ENCODE data around the gene ELMO1.

Gene ELMO1

DNA sequence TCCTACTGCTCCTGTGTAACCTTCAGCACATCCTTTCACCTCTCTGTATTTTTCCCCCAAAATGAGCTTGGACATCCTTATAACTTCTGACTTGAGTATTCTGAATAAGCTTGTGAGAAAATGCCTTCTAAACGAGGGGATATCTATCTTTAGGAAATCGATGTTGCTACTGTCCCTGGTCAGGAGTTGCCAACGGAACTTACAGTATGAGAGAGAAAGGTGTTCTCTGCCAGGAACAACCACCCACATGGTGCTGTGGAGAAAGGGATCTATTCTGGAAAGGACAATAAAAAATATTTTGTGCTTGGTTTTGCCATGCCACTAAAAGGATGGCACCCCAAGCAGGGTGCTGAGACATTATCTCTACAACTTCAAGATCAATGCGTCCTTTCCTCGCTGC is 537.8 kb downstream of the ELMO1 start:
- Histone ChIP-seq H3K27ac (ENCODE audit: low read depth, low read length) (no peak overlapping the region), H3K79me2 (ENCODE audit: control insufficient read depth, insufficient read depth, low read length, poor library complexity) (no peaks in the 10 kb centered on the region), H2AK5ac (ENCODE audit: low read length) (no peak overlapping the region), H4K12ac (ENCODE audit: low read depth, low read length) (no peak overlapping the region), H3K27me3 (ENCODE audit: insufficient read depth, low read length) (no peaks in the 10 kb centered on the region), H3K23ac (ENCODE audit: low read length) (no peak overlapping the region), H4K8ac (ENCODE audit: low read depth, low read length) (no peak overlapping the region), H3K9ac (ENCODE audit: low read length) (no peak overlapping the region), H3K4ac (ENCODE audit: low read depth, low read length) (no peak overlapping the region), H3K4me2 (ENCODE audit: low read length) (no peak overlapping the region), H3K9me3 (ENCODE audit: insufficient read depth, low read depth, low read length) (no peaks in the 10 kb centered on the region), H2BK5ac (ENCODE audit: low read depth, low read length, poor library complexity) (no peak overlapping the region), H3K18ac (ENCODE audit: low read length) (no peak overlapping the region), H3K4me1 (ENCODE audit: control insufficient read depth in 1 of 2, insufficient read depth in 2 of 2, low read length in 2 of 2) (peaks cover 4 to 9% of the 10 kb centered on the region in 2 experiments), H2BK120ac (ENCODE audit: insufficient read depth, low read length, poor library complexity) (no peak overlapping the region), H3K36me3 (ENCODE audit: control insufficient read depth in 1 of 2, insufficient read depth in 2 of 2, low read length in 2 of 2) (no peaks in the 10 kb centered on the region), H3K14ac (ENCODE audit: low read length) (no peak overlapping the region), H4K91ac (ENCODE audit: low read depth, low read length) (no peak overlapping the region), H2AFZ (ENCODE audit: insufficient read depth, low read length, poor library complexity) (no peak overlapping the region), H2BK12ac (ENCODE audit: low read length) (no peak overlapping the region), H3K4me3 (ENCODE audit: low read depth, low read length) (no peak overlapping the region), H3K79me1 (ENCODE audit: low read length) (no peaks in the 10 kb centered on the region)
- no peak for DNase-seq
- no CpG with 5 or more reads among the region's 5 CpGs for WGBS (ENCODE audit: extremely low coverage, insufficient coverage, insufficient read length)

DNA sequence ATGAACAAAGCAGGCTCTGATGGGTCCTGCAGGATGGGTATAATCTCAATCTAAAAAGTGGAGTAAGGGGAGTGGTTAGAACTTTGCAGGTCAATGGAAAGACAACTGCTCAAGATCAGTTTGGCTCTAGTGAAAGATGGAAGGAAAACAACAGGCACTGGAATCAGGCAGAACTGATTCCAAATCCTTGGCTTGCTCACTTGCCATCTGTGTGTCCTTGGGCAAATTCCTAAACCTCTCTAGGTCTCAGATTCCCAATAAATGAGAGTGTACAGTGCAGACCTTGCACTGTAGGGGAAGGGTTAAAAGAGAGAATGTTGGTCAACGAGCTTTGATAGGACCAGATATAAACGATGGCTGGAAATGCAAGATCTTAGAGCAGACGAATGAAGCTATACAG is 538.3 kb downstream of the ELMO1 start:
- H3K27ac ChIP-seq (ENCODE audit: low read depth, low read length) = no peak overlapping the region
- no peak overlapping the region for H2BK5ac ChIP-seq (ENCODE audit: low read depth, low read length, poor library complexity)
- H3K14ac ChIP-seq (ENCODE audit: low read length) = no peak overlapping the region
- no peak overlapping the region for H4K12ac ChIP-seq (ENCODE audit: low read depth, low read length)
- no peak overlapping the region for H4K8ac ChIP-seq (ENCODE audit: low read depth, low read length)
- H3K18ac ChIP-seq (ENCODE audit: low read length) = no peak overlapping the region
- H4K91ac ChIP-seq (ENCODE audit: low read depth, low read length) = no peak overlapping the region
- DNase-seq = no peak
- peaks cover 5 to 10% of the 10 kb centered on the region in 2 experiments for H3K4me1 ChIP-seq (ENCODE audit: control insufficient read depth in 1 of 2, insufficient read depth in 2 of 2, low read length in 2 of 2)
- no peaks in the 10 kb centered on the region for H3K79me2 ChIP-seq (ENCODE audit: control insufficient read depth, insufficient read depth, low read length, poor library complexity)
- no peak overlapping the region for H2BK120ac ChIP-seq (ENCODE audit: insufficient read depth, low read length, poor library complexity)
- no peaks in the 10 kb centered on the region for H3K36me3 ChIP-seq (ENCODE audit: control insufficient read depth in 1 of 2, insufficient read depth in 2 of 2, low read length in 2 of 2)
- H3K9ac ChIP-seq (ENCODE audit: low read length) = no peak overlapping the region
- H3K9me3 ChIP-seq (ENCODE audit: insufficient read depth, low read depth, low read length) = no peaks in the 10 kb centered on the region
- H3K4me3 ChIP-seq (ENCODE audit: low read depth, low read length) = no peak overlapping the region
- no CpG with 5 or more reads among the region's 3 CpGs for WGBS (ENCODE audit: extremely low coverage, insufficient coverage, insufficient read length)
- H3K4ac ChIP-seq (ENCODE audit: low read depth, low read length) = no peak overlapping the region
- no peak overlapping the region for H3K23ac ChIP-seq (ENCODE audit: low read length)
- H2AK5ac ChIP-seq (ENCODE audit: low read length) = no peak overlapping the region
- H3K79me1 ChIP-seq (ENCODE audit: low read length) = no peaks in the 10 kb centered on the region
- no peak overlapping the region for H2AFZ ChIP-seq (ENCODE audit: insufficient read depth, low read length, poor library complexity)
- no peak overlapping the region for H3K4me2 ChIP-seq (ENCODE audit: low read length)
- H2BK12ac ChIP-seq (ENCODE audit: low read length) = no peak overlapping the region
- H3K27me3 ChIP-seq (ENCODE audit: insufficient read depth, low read length) = no peaks in the 10 kb centered on the region

DNA sequence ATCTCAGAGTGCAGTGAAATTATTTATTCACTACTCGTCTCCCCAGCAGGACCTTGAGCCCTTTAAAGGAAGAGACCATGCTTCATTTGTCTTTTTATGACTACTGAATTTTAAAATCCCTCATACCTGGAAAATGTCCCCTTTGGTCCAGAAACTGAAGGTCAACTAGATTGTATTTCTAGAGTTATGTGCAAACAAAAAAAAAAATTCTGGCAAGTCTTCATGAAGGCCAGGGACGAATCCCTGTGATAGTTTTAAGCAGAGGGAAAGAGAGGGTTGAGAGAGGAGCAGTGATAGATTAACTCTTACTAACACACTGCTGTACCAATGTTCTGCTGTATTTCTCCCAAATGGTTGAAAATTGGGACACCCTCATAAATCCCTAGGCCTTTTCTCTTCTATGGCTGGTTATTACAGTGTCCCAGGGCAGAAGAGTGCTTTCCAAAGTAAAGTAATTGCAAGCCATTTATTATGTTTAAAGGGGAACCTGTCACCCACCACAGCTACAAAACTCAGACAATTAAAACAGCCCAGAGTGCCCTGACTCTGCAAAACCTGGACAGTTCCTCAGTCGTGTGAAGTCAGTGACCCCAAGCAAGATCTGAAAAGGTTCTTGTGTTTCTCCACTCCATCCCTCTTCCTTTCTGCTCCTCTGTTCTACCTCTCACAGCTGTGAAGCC is 541.6 kb downstream of the ELMO1 start:
- no peak overlapping the region for H4K8ac ChIP-seq (ENCODE audit: low read depth, low read length)
- H3K36me3 ChIP-seq (ENCODE audit: control insufficient read depth in 1 of 2, insufficient read depth in 2 of 2, low read length in 2 of 2) = no peaks in the 10 kb centered on the region
- H3K18ac ChIP-seq (ENCODE audit: low read length) = no peak overlapping the region
- no peaks in the 10 kb centered on the region for H3K79me2 ChIP-seq (ENCODE audit: control insufficient read depth, insufficient read depth, low read length, poor library complexity)
- H3K23ac ChIP-seq (ENCODE audit: low read length) = no peak overlapping the region
- WGBS (ENCODE audit: extremely low coverage, insufficient coverage, insufficient read length) = no CpG with 5 or more reads among the region's 3 CpGs
- H2AK5ac ChIP-seq (ENCODE audit: low read length) = no peak overlapping the region
- H3K4ac ChIP-seq (ENCODE audit: low read depth, low read length) = no peak overlapping the region
- H3K9ac ChIP-seq (ENCODE audit: low read length) = no peak overlapping the region
- H3K14ac ChIP-seq (ENCODE audit: low read length) = no peak overlapping the region
- H2AFZ ChIP-seq (ENCODE audit: insufficient read depth, low read length, poor library complexity) = no peak overlapping the region
- no peak overlapping the region for H3K27ac ChIP-seq (ENCODE audit: low read depth, low read length)
- no peak overlapping the region for H3K4me3 ChIP-seq (ENCODE audit: low read depth, low read length)
- no peaks in the 10 kb centered on the region for H3K9me3 ChIP-seq (ENCODE audit: insufficient read depth, low read depth, low read length)
- H4K91ac ChIP-seq (ENCODE audit: low read depth, low read length) = no peak overlapping the region
- no peak overlapping the region for H2BK120ac ChIP-seq (ENCODE audit: insufficient read depth, low read length, poor library complexity)
- no peak overlapping the region for H2BK5ac ChIP-seq (ENCODE audit: low read depth, low read length, poor library complexity)
- no peak for DNase-seq
- H4K12ac ChIP-seq (ENCODE audit: low read depth, low read length) = no peak overlapping the region
- peaks cover 5 to 12% of the 10 kb centered on the region in 2 experiments for H3K4me1 ChIP-seq (ENCODE audit: control insufficient read depth in 1 of 2, insufficient read depth in 2 of 2, low read length in 2 of 2)
- no peaks in the 10 kb centered on the region for H3K27me3 ChIP-seq (ENCODE audit: insufficient read depth, low read length)
- peaks cover 2% of the 10 kb centered on the region for H3K79me1 ChIP-seq (ENCODE audit: low read length)
- no peak overlapping the region for H2BK12ac ChIP-seq (ENCODE audit: low read length)
- H3K4me2 ChIP-seq (ENCODE audit: low read length) = no peak overlapping the region

DNA sequence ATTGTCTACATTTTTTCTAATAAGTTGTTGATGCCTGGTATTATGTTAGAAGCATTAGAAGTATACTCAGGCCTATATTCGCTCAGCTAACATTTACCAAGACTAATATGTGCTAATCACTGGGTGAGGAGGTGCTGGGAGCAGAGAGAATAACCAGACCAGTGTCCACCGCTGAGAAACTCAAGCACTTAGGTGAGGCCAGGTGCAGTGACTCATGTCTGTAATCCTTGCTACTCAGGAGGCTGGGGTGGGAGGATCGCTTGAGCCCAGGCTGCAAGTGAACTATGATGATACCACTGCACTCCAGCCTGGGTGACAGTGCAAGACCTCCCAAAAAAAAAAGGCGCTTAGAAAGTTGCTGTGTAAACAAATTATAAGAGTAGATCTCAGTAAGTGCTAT is 542.2 kb downstream of the ELMO1 start:
- H2AFZ ChIP-seq (ENCODE audit: insufficient read depth, low read length, poor library complexity) = no peak overlapping the region
- H4K12ac ChIP-seq (ENCODE audit: low read depth, low read length) = no peak overlapping the region
- H3K14ac ChIP-seq (ENCODE audit: low read length) = no peak overlapping the region
- no peaks in the 10 kb centered on the region for H3K79me2 ChIP-seq (ENCODE audit: control insufficient read depth, insufficient read depth, low read length, poor library complexity)
- DNase-seq = peak in 1 of 2 donors; percentile 2
- no peak overlapping the region for H4K8ac ChIP-seq (ENCODE audit: low read depth, low read length)
- H2BK5ac ChIP-seq (ENCODE audit: low read depth, low read length, poor library complexity) = no peak overlapping the region
- no peak overlapping the region for H2BK120ac ChIP-seq (ENCODE audit: insufficient read depth, low read length, poor library complexity)
- H3K4me3 ChIP-seq (ENCODE audit: low read depth, low read length) = no peak overlapping the region
- H3K79me1 ChIP-seq (ENCODE audit: low read length) = peaks cover 2% of the 10 kb centered on the region
- H3K9ac ChIP-seq (ENCODE audit: low read length) = no peak overlapping the region
- H4K91ac ChIP-seq (ENCODE audit: low read depth, low read length) = no peak overlapping the region
- no peaks in the 10 kb centered on the region for H3K36me3 ChIP-seq (ENCODE audit: control insufficient read depth in 1 of 2, insufficient read depth in 2 of 2, low read length in 2 of 2)
- no peaks in the 10 kb centered on the region for H3K9me3 ChIP-seq (ENCODE audit: insufficient read depth, low read depth, low read length)
- no peak overlapping the region for H2AK5ac ChIP-seq (ENCODE audit: low read length)
- H3K4me2 ChIP-seq (ENCODE audit: low read length) = no peak overlapping the region
- H3K27me3 ChIP-seq (ENCODE audit: insufficient read depth, low read length) = no peaks in the 10 kb centered on the region
- H3K4ac ChIP-seq (ENCODE audit: low read depth, low read length) = no peak overlapping the region
- no peak overlapping the region for H2BK12ac ChIP-seq (ENCODE audit: low read length)
- H3K18ac ChIP-seq (ENCODE audit: low read length) = no peak overlapping the region
- H3K23ac ChIP-seq (ENCODE audit: low read length) = no peak overlapping the region
- no peak overlapping the region for H3K27ac ChIP-seq (ENCODE audit: low read depth, low read length)
- peaks cover 5 to 12% of the 10 kb centered on the region in 2 experiments for H3K4me1 ChIP-seq (ENCODE audit: control insufficient read depth in 1 of 2, insufficient read depth in 2 of 2, low read length in 2 of 2)
- WGBS (ENCODE audit: extremely low coverage, insufficient coverage, insufficient read length) = no CpG with 5 or more reads among the region's 4 CpGs

Measured in trophoblast cell (in vitro differentiated cells and primary cell).